B cell (primary cell): Measurements from ENCODE around the gene NDN. TPM values are rescaled to one million over a fixed set of nuclear protein-coding genes. Genes with fewer than 3 reads are reported as not detected.

ENCODE experiments used
- ATAC-seq: fragments of 200-7000 bp; cut with Tn5 transposase; one replicate; pipeline ENCODE4 v1.10.0; 2021; ENCODE audit warnings: low read depth, mild to moderate bottlenecking, moderate number of reproducible peaks, moderate library complexity
- CTCF ChIA-PET: fragments of 350-600 bp; sonication (Branson Sonifier 250); formaldehyde crosslinking; loops from one replicate; lab custom pipeline; 2021; ENCODE audit warnings: antibody characterized with exemption, inconsistent platforms; lab: Charles Lee
- POLR2A ChIA-PET: fragments of 350-600 bp; sonication (Branson Sonifier 250); formaldehyde crosslinking; loops from one replicate; lab custom pipeline; 2021; ENCODE audit warnings: antibody characterized with exemption; lab: Charles Lee
- DNase-seq: peaks from one replicate; pipeline ENCODE4 v3.0.0; 2013
- H2AFZ ChIP-seq: 2 replicates; pipeline ENCODE4 v1.6.1; 2012; ENCODE audit warnings: mild to moderate bottlenecking, low read depth, low read length; ENCODE audit not compliant: insufficient read depth, poor library complexity, severe bottlenecking
- H3K27ac ChIP-seq, 2 donors: 1 replicate in 1 of 2; 2 replicates in 1 of 2; pipeline ENCODE4 v1.5.1; 2012 to 2013; ENCODE audit warnings: low read length in 2 of 2, mild to moderate bottlenecking in 2 of 2, moderate library complexity in 1 of 2
- H3K27me3 ChIP-seq, 4 experiments: fragments of 200-600 bp in 1 of 4; sonication (generic) in 1 of 4; replicated peaks in 1 of 4; 1 replicate in 2 of 4; 2 replicates in 2 of 4; pipeline versions ENCODE4 v1.6.1 to v1.7.0; 2013 to 2016; ENCODE audit warnings: low read length in 3 of 4, mild to moderate bottlenecking in 2 of 4, mixed read lengths in 1 of 4, moderate library complexity in 1 of 4; ENCODE audit not compliant: insufficient read depth in 4 of 4, control insufficient read depth in 3 of 4; ENCODE audit errors: control extremely low read depth in 1 of 4
- H3K36me3 ChIP-seq, 2 experiments: replicated peaks in 1 of 2; 1 replicate in 1 of 2; 2 replicates in 1 of 2; pipeline versions ENCODE4 v1.6.1 to v1.7.1; 2013; ENCODE audit warnings: low read length in 1 of 2; ENCODE audit not compliant: insufficient read depth in 2 of 2, control insufficient read depth in 1 of 2; ENCODE audit errors: control extremely low read depth in 1 of 2, extremely low read depth in 1 of 2
- H3K4me1 ChIP-seq, 2 donors: fragments of 200-600 bp in 1 of 2; sonication (generic) in 1 of 2; 1 replicate in 1 of 2; 2 replicates in 1 of 2; pipeline versions ENCODE4 v1.5.1 to v1.6.1; 2013 to 2017; ENCODE audit warnings: low read length in 2 of 2; ENCODE audit not compliant: control insufficient read depth in 2 of 2, insufficient read depth in 2 of 2
- H3K4me2 ChIP-seq: replicated peaks from 2 replicates; pipeline ENCODE3; 2012; ENCODE audit warnings: mild to moderate bottlenecking, low read depth, low read length; ENCODE audit not compliant: poor library complexity, severe bottlenecking
- H3K4me3 ChIP-seq, 5 experiments: fragments of 200-600 bp in 1 of 5; sonication (generic) in 1 of 5; 1 replicate in 3 of 5; 2 replicates in 2 of 5; pipeline versions ENCODE4 v1.5.1 to v1.7.0; 2011 to 2016; ENCODE audit warnings: low read length in 4 of 5, mild to moderate bottlenecking in 4 of 5, low read depth in 2 of 5, control low read depth in 1 of 5, moderate library complexity in 1 of 5; ENCODE audit not compliant: insufficient read depth in 1 of 5; ENCODE audit errors: control extremely low read depth in 1 of 5, extremely low read depth in 1 of 5
- H3K79me2 ChIP-seq: fragments of 200-600 bp; sonication (generic); one replicate; pipeline ENCODE4 v1.6.0; 2016; ENCODE audit warnings: low read length; ENCODE audit not compliant: control insufficient read depth, insufficient read depth
- H3K9ac ChIP-seq: fragments of 200-600 bp; sonication (generic); 2 replicates; pipeline ENCODE4 v1.6.1; 2017; ENCODE audit warnings: mild to moderate bottlenecking, low read length, moderate library complexity
- H3K9me3 ChIP-seq, 3 donors: one replicate each; pipeline versions ENCODE4 v1.6.1 to v1.7.1; 2013; ENCODE audit warnings: low read length in 2 of 3; ENCODE audit not compliant: control insufficient read depth in 2 of 3, insufficient read depth in 1 of 3; ENCODE audit errors: control extremely low read depth in 1 of 3
- H4K20me1 ChIP-seq: 2 replicates; pipeline ENCODE4 v1.6.0; 2012; ENCODE audit warnings: mild to moderate bottlenecking, low read length; ENCODE audit not compliant: insufficient read depth, control insufficient read depth, poor library complexity, severe bottlenecking
- H3K27ac Mint-ChIP-seq: one replicate; pipeline ENCODE4 v1.8.0; 2021; ENCODE audit warnings: mixed read lengths
- H3K27me3 Mint-ChIP-seq: one replicate; pipeline ENCODE4 v1.8.0; 2021; ENCODE audit warnings: mixed read lengths
- H3K4me1 Mint-ChIP-seq: one replicate; pipeline ENCODE4 v1.8.0; 2021; ENCODE audit warnings: mixed read lengths
- H3K4me3 Mint-ChIP-seq: one replicate; pipeline ENCODE4 v1.8.0; 2021; ENCODE audit warnings: mixed read lengths
- H3K9me3 Mint-ChIP-seq: one replicate; pipeline ENCODE4 v1.8.0; 2022; ENCODE audit warnings: mixed read lengths; ENCODE audit not compliant: insufficient read depth
- CTCF ChIP-seq: fragments of 200-600 bp; IDR thresholded peaks from one replicate; pipeline ENCODE4 v1.8.0; 2022; ENCODE audit warnings: antibody characterized with exemption, mild to moderate bottlenecking
- EZH2 ChIP-seq: IDR thresholded peaks from 2 replicates; pipeline ENCODE4 v1.6.1; 2012; ENCODE audit warnings: borderline replicate concordance, low read depth, mild to moderate bottlenecking, moderate library complexity, low read length; ENCODE audit not compliant: insufficient read depth, poor library complexity, severe bottlenecking
- WGBS: methylation state at CpG from one replicate; pipeline ENCODE4 v1.1.5; 2013; ENCODE audit warnings: missing lambda C conversion rate; ENCODE audit not compliant: insufficient coverage; 5-methylcytosine and 5-hydroxymethylcytosine counted together
- intact Hi-C: fragments of 100-400 bp; cut with micrococcal nuclease; formaldehyde crosslinking; loops from one replicate; pipeline ENCODE4 v1.10.0; 2022
- polyA plus RNA-seq: library from polyadenylated mRNA; depleted of rRNA; stranded (reverse); fragments of >200 nt; gene quantifications from 2 replicates; pipeline ENCODE4 v1.2.3, GENCODE V29; 2012
- total RNA-seq, 2 donors: library from RNA; stranded (reverse); fragments of 120-200 nt in 1 of 2; gene quantifications; 1 replicate in 1 of 2; 2 replicates in 1 of 2; pipeline versions ENCODE4 v1.2.3 to v1.2.4, GENCODE V29; 2013 to 2022

The NDN gene
- total and polyA plus RNA-seq, 2 donors (not counting 1 experiment from before 2014, with no cell fraction given), result not detected

GRCh38 chr15:23644829-23645228 lies 42.3 kb downstream of the NDN start:
- CTCF ChIA-PET, result no interaction called here
- intact Hi-C loops, result no loop called here
- Mint-ChIP-seq H3K27ac (no peak overlapping the region), H3K4me3 (no peak overlapping the region), H3K4me1 (no peaks in the 10 kb centered on the region), H3K27me3 (peaks cover 5% of the 10 kb centered on the region), H3K9me3 (no peaks in the 10 kb centered on the region)
- Histone ChIP-seq H3K9me3 (peaks cover 0 to 9% (median 0%) of the 10 kb centered on the region in 3 donors), H3K4me1 (no peaks in the 10 kb centered on the region), H3K4me2 (no peak overlapping the region), H3K27ac (no peak overlapping the region), H3K9ac (no peak overlapping the region), H2AFZ (no peak overlapping the region), H4K20me1 (no peaks in the 10 kb centered on the region), H3K27me3 (peaks cover 0 to 3% (median 0%) of the 10 kb centered on the region in 4 experiments), H3K4me3 (no peak overlapping the region), H3K36me3 (no peaks in the 10 kb centered on the region), H3K79me2 (no peaks in the 10 kb centered on the region)
- POLR2A ChIA-PET, result no interaction called here
- WGBS, result 95% methylated on average over 11 of the region's 13 CpGs
- DNase-seq, result no peak
- TF ChIP-seq EZH2, result no peak
- no peak for TF ChIP-seq CTCF
- no peak for ATAC-seq

GRCh38 chr15:23642413-23643044 lies 44.6 kb downstream of the NDN start:
- TF ChIP-seq EZH2 (no peak), CTCF (peak; percentile 81)
- H3K4me3 ChIP-seq, result no peak overlapping the region
- POLR2A ChIA-PET, result no interaction called here
- H3K27ac Mint-ChIP-seq, result no peak overlapping the region
- H3K27ac ChIP-seq, result no peak overlapping the region
- intact Hi-C loops, result no loop called here
- no peak overlapping the region for H3K9ac ChIP-seq
- H4K20me1 ChIP-seq, result no peaks in the 10 kb centered on the region
- no peaks in the 10 kb centered on the region for H3K4me1 Mint-ChIP-seq
- peaks cover 0 to 9% (median 0%) of the 10 kb centered on the region in 3 donors for H3K9me3 ChIP-seq
- CTCF ChIA-PET, result interaction anchor here (0.6 to 2.3 kb wide), 4 partner anchors 20 to 1860 kb away, joined by 3 to 13 read pairs (median 5); no protein-coding TSS in a partner anchor
- H2AFZ ChIP-seq, result no peak overlapping the region
- WGBS, result 15% methylated on average over 8 of the region's 13 CpGs
- H3K79me2 ChIP-seq, result no peaks in the 10 kb centered on the region
- peaks cover 0 to under 1% (median 0%) of the 10 kb centered on the region in 4 experiments for H3K27me3 ChIP-seq
- H3K4me3 Mint-ChIP-seq, result no peak overlapping the region
- no peak for ATAC-seq
- no peaks in the 10 kb centered on the region for H3K4me1 ChIP-seq
- no peaks in the 10 kb centered on the region for H3K36me3 ChIP-seq
- DNase-seq, result peak; percentile 50
- H3K9me3 Mint-ChIP-seq, result no peaks in the 10 kb centered on the region
- H3K4me2 ChIP-seq, result no peak overlapping the region
- peaks cover 2% of the 10 kb centered on the region for H3K27me3 Mint-ChIP-seq
